A549 (cell line): ENCODE results near the gene ABCB8. TPM values are rescaled to one million over a fixed set of nuclear protein-coding genes. Genes with fewer than 3 reads are reported as not detected.

Experiments used
- ATAC-seq, 2 experiments: fragments of 200-7000 bp in 1 of 2; fragments of >200 bp in 1 of 2; cut with Nextera tagmentation in 1 of 2; cut with Tn5 transposase in 1 of 2; 3 replicates each; pipeline versions ENCODE4 v1.8.0 to v1.9.1; 2018 to 2020; ENCODE audit warnings: mild to moderate bottlenecking in 1 of 2, moderate library complexity in 1 of 2
- CTCF ChIA-PET: fragments of 300-600 bp; sonication (Branson Sonifier 250); formaldehyde crosslinking; extraction: SDS; loops from one replicate; lab custom pipeline; 2021; ENCODE audit warnings: antibody characterized with exemption, inconsistent platforms; lab: Yijun Ruan, JAX
- POLR2A ChIA-PET: fragments of 350-600 bp; formaldehyde crosslinking; extraction: SDS; loops from one replicate; lab custom pipeline; 2021; ENCODE audit warnings: antibody characterized with exemption, inconsistent platforms; lab: Yijun Ruan, JAX
- DNase-seq, 2 experiments: peaks; one replicate each; pipeline versions ENCODE4 v3.0.0 to v3.0.0-alpha.2; 2011 to 2016; ENCODE audit warnings: low read depth in 1 of 2, low spot score in 1 of 2
- FAIRE-seq: peaks from 2 replicates; lab custom pipeline; 2011; peaks lifted over from hg19 to GRCh38; lab: Jason Lieb, UNC
- H3K27ac ChIP-seq, 2 experiments: fragments of >200 bp; sonication (Bioruptor Twin); formaldehyde crosslinking; 3 replicates each; pipeline ENCODE4 v1.5.1; 2016 to 2017
- H3K4me1 ChIP-seq: fragments of >200 bp; sonication (Bioruptor Twin); formaldehyde crosslinking; 3 replicates; pipeline ENCODE4 v1.6.1; 2016
- H3K4me2 ChIP-seq: fragments of >200 bp; sonication (Bioruptor Twin); formaldehyde crosslinking; 3 replicates; pipeline ENCODE4 v1.6.1; 2016
- H3K4me3 ChIP-seq: fragments of >200 bp; sonication (Bioruptor Twin); formaldehyde crosslinking; 3 replicates; pipeline ENCODE4 v1.5.1; 2016
- H3K9me3 ChIP-seq: fragments of >200 bp; sonication (Bioruptor Twin); formaldehyde crosslinking; 3 replicates; pipeline ENCODE4 v1.6.1; 2016
- CHD4 ChIP-seq: fragments of 200-600 bp; sonication (generic); IDR thresholded peaks from 2 replicates; pipeline ENCODE4 v1.6.1; 2016; ENCODE audit warnings: antibody characterized with exemption, mild to moderate bottlenecking, borderline replicate concordance
- EP300 ChIP-seq, 2 experiments: fragments of >200 bp; sonication (Bioruptor Twin); formaldehyde crosslinking; IDR thresholded peaks; 2 replicates in 1 of 2; 3 replicates in 1 of 2; pipeline ENCODE4 v1.6.1; 2016 to 2017
- HOXB13 ChIP-seq: fragments of 250-450 bp; sonication (Bioruptor Pico); IDR thresholded peaks from 2 replicates; pipeline ENCODE4 v1.5.0; 2020; ENCODE audit warnings: low read depth, mild to moderate bottlenecking, moderate library complexity
- NFE2L2 ChIP-seq: fragments of 150-350 bp; conservative IDR thresholded peaks from 2 replicates; pipeline ENCODE4 v1.6.1; 2014; ENCODE audit warnings: low read length
- SREBF2 ChIP-seq: fragments of 450-650 bp; IDR thresholded peaks from 2 replicates; pipeline ENCODE4 v1.6.1; 2014; ENCODE audit warnings: mild to moderate bottlenecking, moderate library complexity
- TP53 ChIP-seq: fragments of 250-450 bp; sonication (Bioruptor Pico); IDR thresholded peaks from 2 replicates; pipeline ENCODE4 v1.5.0; 2021; ENCODE audit warnings: mild to moderate bottlenecking, moderate library complexity
- ZNF302 ChIP-seq: fragments of 250-450 bp; sonication (Bioruptor Pico); IDR thresholded peaks from 2 replicates; pipeline ENCODE4 v1.9.0; 2021; ENCODE audit warnings: inconsistent platforms, mild to moderate bottlenecking, moderate library complexity
- WGBS: methylation state at CpG from one replicate; pipeline ENCODE4 v1.1.6; 2017; ENCODE audit errors: missing lambda C conversion rate; 5-methylcytosine and 5-hydroxymethylcytosine counted together
- polyA plus RNA-seq, 4 experiments: library from polyadenylated mRNA; depleted of rRNA in 3 of 4; stranded (reverse); fragments of >200 nt; fragmentation: RNase III in 1 of 4; extraction: RNeasy Plus Mini Kit Qiagen cat#74134 plus additional on column Dnase treatment in 1 of 4; gene quantifications; 2 replicates in 3 of 4; 3 replicates in 1 of 4; pipeline ENCODE4 v1.2.3, GENCODE V29; 2011 to 2017

The ABCB8 gene
- polyA plus RNA-seq, 2 of the 4 experiments (the other 2 are of a cell fraction): 19.6 to 41.1 TPM

- Histone ChIP-seq H3K4me3 (no peak overlapping the region), H3K27ac (no peak overlapping the region), H3K9me3 (no peaks in the 10 kb centered on the region), H3K4me2 (no peak overlapping the region), H3K4me1 (peaks cover 22% of the 10 kb centered on the region)
- FAIRE-seq (no peak), DNase-seq (no peak), ATAC-seq (no peak)
- POLR2A ChIA-PET: no interaction called here
- CTCF ChIA-PET: interaction anchor here (0.6 to 27.1 kb wide), 3 partner anchors 9 to 1332 kb away, joined by 3 to 412 read pairs (median 3); partner anchors contain the start of gene AGAP3
- WGBS: 88% methylated on average over 14 of the region's 17 CpGs
- TF ChIP-seq TP53 (CRISPR knock-in tag): no peak
- TF ChIP-seq ZNF302 (CRISPR knock-in tag): no peak
- no peak for TF ChIP-seq CHD4
- TF ChIP-seq SREBF2: no peak
- no peak for TF ChIP-seq HOXB13
- no peak for TF ChIP-seq NFE2L2
- no peak for TF ChIP-seq EP300 (IDR thresholded peaks at IDR 0.05)
Observed at GRCh38 chr7:151095828-151096475, 67.7 kb downstream of the ABCB8 start.

Other genes starting within 250 kb of the ABCB8 start
- 0.10 and 0.26 TPM in 2 replicates for gene TMEM176B, start 228.1 kb upstream of the ABCB8 start, polyA plus RNA-seq (2011; rRNA removed)
- gene TMEM176B, start 228.1 kb upstream of the ABCB8 start, polyA plus RNA-seq (2017; fragmentation: RNase III; extraction: RNeasy Plus Mini Kit Qiagen cat#74134 plus additional on column Dnase treatment): not detected in 3 replicates
- 0.05 TPM in 1 of 2 replicates, not detected in the other for gene TMEM176A, start 227.7 kb upstream of the ABCB8 start, polyA plus RNA-seq (2011; rRNA removed)
- gene TMEM176A, start 227.7 kb upstream of the ABCB8 start, polyA plus RNA-seq (2017; fragmentation: RNase III; extraction: RNeasy Plus Mini Kit Qiagen cat#74134 plus additional on column Dnase treatment): not detected in 3 replicates
- not detected in 2 replicates for gene AOC1, start 175.9 kb upstream of the ABCB8 start, polyA plus RNA-seq (2011; rRNA removed)
- not detected in 3 replicates for gene AOC1, start 175.9 kb upstream of the ABCB8 start, polyA plus RNA-seq (2017; fragmentation: RNase III; extraction: RNeasy Plus Mini Kit Qiagen cat#74134 plus additional on column Dnase treatment)
- 0.26 and 0.44 TPM in 2 replicates for gene KCNH2, start 50.1 kb upstream of the ABCB8 start, polyA plus RNA-seq (2011; rRNA removed)
- gene KCNH2, start 50.1 kb upstream of the ABCB8 start, polyA plus RNA-seq (2017; fragmentation: RNase III; extraction: RNeasy Plus Mini Kit Qiagen cat#74134 plus additional on column Dnase treatment): 0.41 to 0.45 TPM (median 0.41 TPM) in 3 replicates
- 0.42 and 0.52 TPM in 2 replicates for gene NOS3, start 37.4 kb upstream of the ABCB8 start, polyA plus RNA-seq (2011; rRNA removed)
- 0.46 to 0.71 TPM (median 0.51 TPM) in 3 replicates for gene NOS3, start 37.4 kb upstream of the ABCB8 start, polyA plus RNA-seq (2017; fragmentation: RNase III; extraction: RNeasy Plus Mini Kit Qiagen cat#74134 plus additional on column Dnase treatment)
- 0.06 and 0.19 TPM in 2 replicates for gene ATG9B, start 4.0 kb upstream of the ABCB8 start, polyA plus RNA-seq (2011; rRNA removed)
- 0.17 to 0.23 TPM (median 0.21 TPM) in 3 replicates for gene ATG9B, start 4.0 kb upstream of the ABCB8 start, polyA plus RNA-seq (2017; fragmentation: RNase III; extraction: RNeasy Plus Mini Kit Qiagen cat#74134 plus additional on column Dnase treatment)
- 4.1 and 4.4 TPM in 2 replicates for gene ASIC3, start 20.1 kb downstream of the ABCB8 start, polyA plus RNA-seq (2011; rRNA removed)
- gene ASIC3, start 20.1 kb downstream of the ABCB8 start, polyA plus RNA-seq (2017; fragmentation: RNase III; extraction: RNeasy Plus Mini Kit Qiagen cat#74134 plus additional on column Dnase treatment): 7.5 to 11.4 TPM (median 9.8 TPM) in 3 replicates
- 29.6 and 30.0 TPM in 2 replicates for gene CDK5, start 29.4 kb downstream of the ABCB8 start, polyA plus RNA-seq (2011; rRNA removed)
- 41.2 to 51.0 TPM (median 50.3 TPM) in 3 replicates for gene CDK5, start 29.4 kb downstream of the ABCB8 start, polyA plus RNA-seq (2017; fragmentation: RNase III; extraction: RNeasy Plus Mini Kit Qiagen cat#74134 plus additional on column Dnase treatment)
- gene SLC4A2, start 31.1 kb downstream of the ABCB8 start, polyA plus RNA-seq (2011; rRNA removed): 99.6 and 112 TPM in 2 replicates
- gene SLC4A2, start 31.1 kb downstream of the ABCB8 start, polyA plus RNA-seq (2017; fragmentation: RNase III; extraction: RNeasy Plus Mini Kit Qiagen cat#74134 plus additional on column Dnase treatment): 253 to 280 TPM (median 275 TPM) in 3 replicates
- gene FASTK, start 52.4 kb downstream of the ABCB8 start, polyA plus RNA-seq (2011; rRNA removed): 38.5 and 51.7 TPM in 2 replicates
- gene FASTK, start 52.4 kb downstream of the ABCB8 start, polyA plus RNA-seq (2017; fragmentation: RNase III; extraction: RNeasy Plus Mini Kit Qiagen cat#74134 plus additional on column Dnase treatment): 66.0 to 78.6 TPM (median 72.4 TPM) in 3 replicates
- gene TMUB1, start 55.0 kb downstream of the ABCB8 start, polyA plus RNA-seq (2011; rRNA removed): 12.4 and 14.0 TPM in 2 replicates
- gene TMUB1, start 55.0 kb downstream of the ABCB8 start, polyA plus RNA-seq (2017; fragmentation: RNase III; extraction: RNeasy Plus Mini Kit Qiagen cat#74134 plus additional on column Dnase treatment): 31.5 to 37.7 TPM (median 37.3 TPM) in 3 replicates
- 33.8 and 34.1 TPM in 2 replicates for gene AGAP3, start 58.0 kb downstream of the ABCB8 start, polyA plus RNA-seq (2011; rRNA removed)
- gene AGAP3, start 58.0 kb downstream of the ABCB8 start, polyA plus RNA-seq (2017; fragmentation: RNase III; extraction: RNeasy Plus Mini Kit Qiagen cat#74134 plus additional on column Dnase treatment): 42.6 to 45.9 TPM (median 43.1 TPM) in 3 replicates
- gene GBX1, start 139.2 kb downstream of the ABCB8 start, polyA plus RNA-seq (2011; rRNA removed): not detected in 2 replicates
- not detected in 3 replicates for gene GBX1, start 139.2 kb downstream of the ABCB8 start, polyA plus RNA-seq (2017; fragmentation: RNase III; extraction: RNeasy Plus Mini Kit Qiagen cat#74134 plus additional on column Dnase treatment)
- gene ASB10, start 158.8 kb downstream of the ABCB8 start, polyA plus RNA-seq (2011; rRNA removed): not detected in 2 replicates
- gene ASB10, start 158.8 kb downstream of the ABCB8 start, polyA plus RNA-seq (2017; fragmentation: RNase III; extraction: RNeasy Plus Mini Kit Qiagen cat#74134 plus additional on column Dnase treatment): not detected in 3 replicates
- not detected in 2 replicates for gene H2BK1, start 182.0 kb downstream of the ABCB8 start, polyA plus RNA-seq (2011; rRNA removed)
- gene H2BK1, start 182.0 kb downstream of the ABCB8 start, polyA plus RNA-seq (2017; fragmentation: RNase III; extraction: RNeasy Plus Mini Kit Qiagen cat#74134 plus additional on column Dnase treatment): not detected in 3 replicates
- 47.8 and 53.8 TPM in 2 replicates for gene ABCF2, start 198.8 kb downstream of the ABCB8 start, polyA plus RNA-seq (2011; rRNA removed)
- 69.1 to 76.3 TPM (median 70.9 TPM) in 3 replicates for gene ABCF2, start 198.8 kb downstream of the ABCB8 start, polyA plus RNA-seq (2017; fragmentation: RNase III; extraction: RNeasy Plus Mini Kit Qiagen cat#74134 plus additional on column Dnase treatment)
- 14.9 and 17.2 TPM in 2 replicates for gene CHPF2, start 204.0 kb downstream of the ABCB8 start, polyA plus RNA-seq (2011; rRNA removed)
- gene CHPF2, start 204.0 kb downstream of the ABCB8 start, polyA plus RNA-seq (2017; fragmentation: RNase III; extraction: RNeasy Plus Mini Kit Qiagen cat#74134 plus additional on column Dnase treatment): 24.7 to 29.6 TPM (median 28.0 TPM) in 3 replicates
- gene SMARCD3, start 220.2 kb downstream of the ABCB8 start, polyA plus RNA-seq (2011; rRNA removed): 12.5 and 14.5 TPM in 2 replicates
- gene SMARCD3, start 220.2 kb downstream of the ABCB8 start, polyA plus RNA-seq (2017; fragmentation: RNase III; extraction: RNeasy Plus Mini Kit Qiagen cat#74134 plus additional on column Dnase treatment): 10.6 to 11.9 TPM (median 11.6 TPM) in 3 replicates